ENCODE results near the gene LSM10.

GRCh38 chr1:36415661-36416326 lies 18.1 kb upstream of the LSM10 start:
- no peak for TF ChIP-seq CTBP1 (IDR thresholded peaks at IDR 0.05; ENCODE audit: borderline replicate concordance)
- TF ChIP-seq ARNT (IDR thresholded peaks at IDR 0.05), result no peak
- no peak for TF ChIP-seq BHLHE40 (IDR thresholded peaks at IDR 0.05; ENCODE audit: borderline replicate concordance)
- TF ChIP-seq SUZ12 (IDR thresholded peaks at IDR 0.05), result no peak
- TF ChIP-seq FOXA1 (IDR thresholded peaks at IDR 0.05), result no peak
- TF ChIP-seq ELF4 (IDR thresholded peaks at IDR 0.05), result no peak
- no peak for TF ChIP-seq FOXM1 (IDR thresholded peaks at IDR 0.05; ENCODE audit: borderline replicate concordance)
- TF ChIP-seq ZNF384 (IDR thresholded peaks at IDR 0.05), result no peak
- no peak for TF ChIP-seq SP1 (IDR thresholded peaks at IDR 0.05)
- no peak for TF ChIP-seq TARDBP (IDR thresholded peaks at IDR 0.05)
- no peak for TF ChIP-seq FOXK2 (IDR thresholded peaks at IDR 0.05)

Data from HEK293T (cell line).